ENCODE data around the gene RFX7.

RFX7 gene

DNA sequence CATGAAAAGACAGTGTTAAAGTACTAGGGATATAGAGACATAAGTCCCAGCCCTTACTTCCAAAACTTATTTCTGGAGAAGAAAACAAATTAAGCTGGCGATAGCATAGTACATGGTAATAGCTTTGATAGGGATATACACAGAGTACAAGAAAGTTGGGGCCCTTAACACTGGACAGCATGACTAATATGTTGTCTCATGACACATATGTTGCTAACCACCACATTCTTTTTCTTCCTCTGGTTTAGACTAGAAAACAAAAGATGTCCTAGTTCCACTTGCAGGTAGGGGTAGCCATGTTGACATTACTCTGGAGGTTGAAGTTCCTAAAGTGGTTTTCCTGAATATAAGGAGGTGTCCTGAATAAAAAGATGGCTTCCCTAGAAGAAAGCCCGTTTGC lies 75.3 kb downstream of the RFX7 start:
- H3K4me3 ChIP-seq (ENCODE audit: low read length), result no peak overlapping the region
- H3K4me2 ChIP-seq (ENCODE audit: low read length), result no peak overlapping the region
- peaks cover 93% of the 10 kb centered on the region for H3K79me2 ChIP-seq (ENCODE audit: control insufficient read depth, low read length)
- no peaks in the 10 kb centered on the region for H3K9me2 ChIP-seq (replicated peaks; ENCODE audit: control insufficient read depth, low read length)
- no peaks in the 10 kb centered on the region for H3K9me3 ChIP-seq (ENCODE audit: control insufficient read depth, insufficient read depth, low read length)
- H3K27me3 ChIP-seq (ENCODE audit: control insufficient read depth, low read length), result no peaks in the 10 kb centered on the region
- no peaks in the 10 kb centered on the region for H4K20me1 ChIP-seq (ENCODE audit: control insufficient read depth, insufficient read depth, low read depth, low read length)
- TF ChIP-seq, protein P1, sequence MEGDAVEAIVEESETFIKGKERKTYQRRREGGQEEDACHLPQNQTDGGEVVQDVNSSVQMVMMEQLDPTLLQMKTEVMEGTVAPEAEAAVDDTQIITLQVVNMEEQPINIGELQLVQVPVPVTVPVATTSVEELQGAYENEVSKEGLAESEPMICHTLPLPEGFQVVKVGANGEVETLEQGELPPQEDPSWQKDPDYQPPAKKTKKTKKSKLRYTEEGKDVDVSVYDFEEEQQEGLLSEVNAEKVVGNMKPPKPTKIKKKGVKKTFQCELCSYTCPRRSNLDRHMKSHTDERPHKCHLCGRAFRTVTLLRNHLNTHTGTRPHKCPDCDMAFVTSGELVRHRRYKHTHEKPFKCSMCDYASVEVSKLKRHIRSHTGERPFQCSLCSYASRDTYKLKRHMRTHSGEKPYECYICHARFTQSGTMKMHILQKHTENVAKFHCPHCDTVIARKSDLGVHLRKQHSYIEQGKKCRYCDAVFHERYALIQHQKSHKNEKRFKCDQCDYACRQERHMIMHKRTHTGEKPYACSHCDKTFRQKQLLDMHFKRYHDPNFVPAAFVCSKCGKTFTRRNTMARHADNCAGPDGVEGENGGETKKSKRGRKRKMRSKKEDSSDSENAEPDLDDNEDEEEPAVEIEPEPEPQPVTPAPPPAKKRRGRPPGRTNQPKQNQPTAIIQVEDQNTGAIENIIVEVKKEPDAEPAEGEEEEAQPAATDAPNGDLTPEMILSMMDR (IDR thresholded peaks at IDR 0.05; ENCODE audit: low read depth, low read length, poor library complexity, severe bottlenecking), result no peak
- TF ChIP-seq EZH2phosphoT487 (IDR thresholded peaks at IDR 0.05; ENCODE audit: borderline replicate concordance, low read length), result no peak
- H3K27ac ChIP-seq (ENCODE audit: low read depth, low read length), result no peak overlapping the region
- H3F3A ChIP-seq (ENCODE audit: control insufficient read depth, insufficient read depth), result no peaks in the 10 kb centered on the region
- H3K4me1 ChIP-seq (ENCODE audit: control insufficient read depth, low read length), result peaks cover 10% of the 10 kb centered on the region
- H3K36me3 ChIP-seq (ENCODE audit: control insufficient read depth, low read length), result peaks cover 49% of the 10 kb centered on the region

DNA sequence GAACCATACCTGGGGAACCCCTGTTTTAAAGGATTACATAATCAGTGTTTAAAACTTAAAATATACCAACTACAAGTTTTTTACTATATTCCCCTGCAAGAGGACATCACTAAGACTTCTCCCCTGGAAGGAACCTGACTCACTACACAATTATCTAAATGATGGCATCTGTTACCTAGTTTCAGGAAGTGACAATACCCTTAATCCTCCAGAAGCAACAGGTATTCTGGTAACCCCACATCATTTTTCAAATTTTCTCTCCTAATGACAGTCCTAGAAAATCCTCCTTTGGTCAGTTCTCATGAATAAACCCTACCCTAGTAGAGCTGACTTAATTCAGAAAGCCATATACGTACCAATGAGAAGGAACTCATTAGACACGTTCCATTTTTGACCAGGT lies 78.4 kb downstream of the RFX7 start:
- peaks cover 84% of the 10 kb centered on the region for H3K79me2 ChIP-seq (ENCODE audit: control insufficient read depth, low read length)

DNA sequence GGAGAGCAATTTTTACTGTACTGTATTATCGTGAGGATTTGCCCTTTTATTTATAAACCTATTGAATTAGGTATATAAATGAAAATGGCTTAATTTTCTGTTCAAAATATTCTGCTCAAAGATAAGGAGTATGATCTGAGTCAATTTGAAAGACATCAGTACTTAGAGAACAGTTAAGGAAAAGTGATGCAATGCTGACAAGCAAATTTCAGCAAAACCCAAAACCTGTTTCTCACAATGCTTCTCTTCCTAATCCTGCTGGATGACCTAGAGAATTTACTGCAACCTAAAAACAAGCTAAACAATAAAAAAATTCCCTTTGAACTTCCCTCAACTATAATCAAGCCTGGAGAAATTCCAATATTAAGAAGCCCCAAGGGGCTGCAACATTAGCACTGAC lies 82.7 kb downstream of the RFX7 start:
- Histone ChIP-seq H3K27me3 (ENCODE audit: control insufficient read depth, low read length) (no peaks in the 10 kb centered on the region), H3K4me1 (ENCODE audit: control insufficient read depth, low read length) (no peaks in the 10 kb centered on the region), H3K9me2 (replicated peaks; ENCODE audit: control insufficient read depth, low read length) (no peaks in the 10 kb centered on the region), H3K27ac (ENCODE audit: low read depth, low read length) (no peak overlapping the region), H3K4me3 (ENCODE audit: low read length) (no peak overlapping the region), H3F3A (ENCODE audit: control insufficient read depth, insufficient read depth) (0 out of 2 replicates have a peak, but pooled peaks cover 3% of the 10 kb centered on the region), H3K36me3 (ENCODE audit: control insufficient read depth, low read length) (peaks cover 11% of the 10 kb centered on the region), H3K79me2 (ENCODE audit: control insufficient read depth, low read length) (peaks cover 85% of the 10 kb centered on the region), H4K20me1 (ENCODE audit: control insufficient read depth, insufficient read depth, low read depth, low read length) (no peaks in the 10 kb centered on the region), H3K9me3 (ENCODE audit: control insufficient read depth, insufficient read depth, low read length) (no peaks in the 10 kb centered on the region; the same call in 1 of the 2 replicates), H3K4me2 (ENCODE audit: low read length) (no peak overlapping the region)
- TF ChIP-seq, protein P1 (IDR thresholded peaks at IDR 0.05; ENCODE audit: low read depth, low read length, poor library complexity, severe bottlenecking), result no peak
- no peak for TF ChIP-seq EZH2phosphoT487 (IDR thresholded peaks at IDR 0.05; ENCODE audit: borderline replicate concordance, low read length)

More for the DNA sequence above, 78.4 kb downstream of the RFX7 start:
- Histone ChIP-seq H3K27me3 (ENCODE audit: control insufficient read depth, low read length) (no peaks in the 10 kb centered on the region), H4K20me1 (ENCODE audit: control insufficient read depth, insufficient read depth, low read depth, low read length) (no peaks in the 10 kb centered on the region), H3K36me3 (ENCODE audit: control insufficient read depth, low read length) (peaks cover 22% of the 10 kb centered on the region), H3K27ac (ENCODE audit: low read depth, low read length) (no peak overlapping the region), H3K9me2 (replicated peaks; ENCODE audit: control insufficient read depth, low read length) (no peaks in the 10 kb centered on the region), H3K4me2 (ENCODE audit: low read length) (no peak overlapping the region), H3K9me3 (ENCODE audit: control insufficient read depth, insufficient read depth, low read length) (no peaks in the 10 kb centered on the region), H3K4me3 (ENCODE audit: low read length) (no peak overlapping the region), H3K4me1 (ENCODE audit: control insufficient read depth, low read length) (peaks cover 10% of the 10 kb centered on the region), H3F3A (ENCODE audit: control insufficient read depth, insufficient read depth) (no peaks in the 10 kb centered on the region)
- TF ChIP-seq, protein P1 (IDR thresholded peaks at IDR 0.05; ENCODE audit: low read depth, low read length, poor library complexity, severe bottlenecking), result no peak
- TF ChIP-seq EZH2phosphoT487 (IDR thresholded peaks at IDR 0.05; ENCODE audit: borderline replicate concordance, low read length), result no peak

All from DOHH2 (cell line).